DMS53 treated with DMSO at 0.1 percent for 48 hours (cell line): ENCODE results near the gene TCAF2.
"Not testable (repeated sequence)": the region's sequence is repeated elsewhere in the genome, so short reads cannot be mapped to it uniquely, and the experiment has no call there.

Source experiments
- DNase-seq: peaks from one replicate; lab custom pipeline; 2025; ENCODE audit not compliant: unreplicated experiment; lab: John Stamatoyannopoulos, UW

Gene TCAF2

GRCh38 chr7:143620646-143621045 is at the start of gene TCAF2:
Gene TCAF2 (plus strand): TSS chr7:143620974.
- DNase-seq = not testable (repeated sequence)

- not testable (repeated sequence) for DNase-seq
Measured at GRCh38 chr7:143571501-143571900, 49.3 kb upstream of the TCAF2 start, which contains the start of gene CTAGE15. Gene CTAGE15 (plus strand): TSS chr7:143571801. CDS start chr7:143571818, 17 bp downstream.

- DNase-seq = not testable (repeated sequence)
Measured at GRCh38 chr7:143588183-143588582, 32.6 kb upstream of the TCAF2 start.

GRCh38 chr7:143589897-143590296 is 30.9 kb upstream of the TCAF2 start:
- not testable (repeated sequence) for DNase-seq

GRCh38 chr7:143598086-143598485 is 22.7 kb upstream of the TCAF2 start:
- DNase-seq = not testable (repeated sequence)

- DNase-seq = not testable (repeated sequence)
Measured at GRCh38 chr7:143603549-143603948, 17.2 kb upstream of the TCAF2 start.

- DNase-seq = not testable (repeated sequence)
Measured at GRCh38 chr7:143606088-143606487, 14.7 kb upstream of the TCAF2 start.

GRCh38 chr7:143615545-143615944 is 5.2 kb upstream of the TCAF2 start:
- DNase-seq = not testable (repeated sequence)

- not testable (repeated sequence) for DNase-seq
Measured at GRCh38 chr7:143617204-143617603, 3.6 kb upstream of the TCAF2 start.

GRCh38 chr7:143620058-143620457 is 716 bp upstream of the TCAF2 start:
- not testable (repeated sequence) for DNase-seq

GRCh38 chr7:143621175-143621574 is 401 bp downstream of the TCAF2 start:
- not testable (repeated sequence) for DNase-seq

- DNase-seq = not testable (repeated sequence)
Measured at GRCh38 chr7:143622130-143622529, 1.4 kb downstream of the TCAF2 start.

- DNase-seq = not testable (repeated sequence)
Measured at GRCh38 chr7:143630653-143631052, 9.9 kb downstream of the TCAF2 start.

GRCh38 chr7:143632506-143632905 is 11.7 kb downstream of the TCAF2 start:
- DNase-seq = not testable (repeated sequence)

GRCh38 chr7:143633013-143633618 is 12.3 kb downstream of the TCAF2 start:
- not testable (repeated sequence) for DNase-seq

GRCh38 chr7:143635364-143636240 is 14.8 kb downstream of the TCAF2 start:
- not testable (repeated sequence) for DNase-seq

GRCh38 chr7:143639372-143639771 is 18.6 kb downstream of the TCAF2 start:
- not testable (repeated sequence) for DNase-seq

- not testable (repeated sequence) for DNase-seq
Measured at GRCh38 chr7:143640528-143641189, 19.9 kb downstream of the TCAF2 start.

- not testable (repeated sequence) for DNase-seq
Measured at GRCh38 chr7:143646598-143646997, 25.8 kb downstream of the TCAF2 start.

GRCh38 chr7:143649902-143650301 is 29.1 kb downstream of the TCAF2 start:
- not testable (repeated sequence) for DNase-seq

- not testable (repeated sequence) for DNase-seq
Measured at GRCh38 chr7:143650447-143650846, 29.7 kb downstream of the TCAF2 start.
